Mesenchymal stem cell (in vitro differentiated cells and primary cell): ENCODE measurements around the gene DNHD1.

Experiments
- DNase-seq: peaks from one replicate; pipeline ENCODE4 v3.0.0-alpha.2; 2013
- H2AFZ ChIP-seq: one replicate; pipeline ENCODE4 v1.6.1; 2013; ENCODE audit warnings: low read depth, mild to moderate bottlenecking, control low read depth, inconsistent platforms, low read length, moderate library complexity
- H2AK5ac ChIP-seq: 2 replicates; pipeline ENCODE4 v1.6.1; 2013; ENCODE audit warnings: low read length, moderate library complexity, mild to moderate bottlenecking, inconsistent platforms; ENCODE audit not compliant: severe bottlenecking
- H2BK120ac ChIP-seq: one replicate; pipeline ENCODE4 v1.6.1; 2013; ENCODE audit warnings: low read depth, mild to moderate bottlenecking, inconsistent platforms, low read length, moderate library complexity
- H2BK12ac ChIP-seq, 2 experiments: one replicate each; pipeline ENCODE4 v1.6.1; 2013; ENCODE audit warnings: inconsistent platforms in 2 of 2, low read length in 2 of 2, mild to moderate bottlenecking in 2 of 2, moderate library complexity in 2 of 2, control low read depth in 1 of 2
- H2BK15ac ChIP-seq: one replicate; pipeline ENCODE4 v1.6.1; 2013; ENCODE audit warnings: mild to moderate bottlenecking, low read depth, inconsistent platforms; ENCODE audit not compliant: poor library complexity, severe bottlenecking
- H2BK5ac ChIP-seq: 2 replicates; pipeline ENCODE4 v1.6.1; 2013; ENCODE audit warnings: low read depth, mild to moderate bottlenecking, low read length, control low read depth, inconsistent platforms; ENCODE audit not compliant: poor library complexity, severe bottlenecking
- H3K14ac ChIP-seq, 2 experiments: one replicate each; pipeline ENCODE4 v1.6.1; 2013; ENCODE audit warnings: inconsistent platforms in 2 of 2, low read length in 2 of 2, control low read depth in 1 of 2, mild to moderate bottlenecking in 1 of 2, moderate library complexity in 1 of 2
- H3K18ac ChIP-seq, 2 experiments: one replicate each; pipeline ENCODE4 v1.6.1; 2013; ENCODE audit warnings: inconsistent platforms in 2 of 2, low read length in 2 of 2, control low read depth in 1 of 2, low read depth in 1 of 2, mild to moderate bottlenecking in 1 of 2
- H3K23ac ChIP-seq, 2 experiments: one replicate each; pipeline ENCODE4 v1.6.1; 2013; ENCODE audit warnings: inconsistent platforms in 2 of 2, low read length in 2 of 2, mild to moderate bottlenecking in 2 of 2, moderate library complexity in 2 of 2, control low read depth in 1 of 2
- H3K27ac ChIP-seq: 2 replicates; pipeline ENCODE4 v1.5.1; 2013; ENCODE audit warnings: mild to moderate bottlenecking, moderate library complexity, low read length, control low read depth, inconsistent platforms; ENCODE audit not compliant: poor library complexity, severe bottlenecking
- H3K27me3 ChIP-seq, 2 experiments: 2 replicates each; pipeline versions ENCODE4 v1.6.1 to v1.7.0; 2013; ENCODE audit warnings: low read length in 2 of 2, mild to moderate bottlenecking in 2 of 2, moderate library complexity in 2 of 2, control low read depth in 1 of 2, inconsistent platforms in 1 of 2; ENCODE audit not compliant: control insufficient read depth in 1 of 2, insufficient read depth in 1 of 2
- H3K36me3 ChIP-seq, 2 experiments: 2 replicates each; pipeline versions ENCODE4 v1.6.1 to v1.7.0; 2013; ENCODE audit warnings: low read length in 2 of 2, control low read depth in 1 of 2, inconsistent platforms in 1 of 2, low read depth in 1 of 2, mild to moderate bottlenecking in 1 of 2; ENCODE audit not compliant: insufficient read depth in 2 of 2, control insufficient read depth in 1 of 2
- H3K4ac ChIP-seq, 2 experiments: one replicate each; pipeline ENCODE4 v1.6.1; 2013; ENCODE audit warnings: inconsistent platforms in 2 of 2, low read length in 2 of 2, mild to moderate bottlenecking in 2 of 2, moderate library complexity in 2 of 2, control low read depth in 1 of 2, low read depth in 1 of 2
- H3K4me1 ChIP-seq: 2 replicates; pipeline ENCODE4 v1.6.1; 2013; ENCODE audit warnings: low read depth, low read length, control low read depth; ENCODE audit not compliant: control insufficient read depth, insufficient read depth
- H3K4me2 ChIP-seq: 2 replicates; pipeline ENCODE4 v1.6.1; 2013; ENCODE audit warnings: low read length, mild to moderate bottlenecking, inconsistent platforms; ENCODE audit not compliant: poor library complexity, severe bottlenecking
- H3K4me3 ChIP-seq, 2 experiments: 2 replicates each; pipeline versions ENCODE4 v1.5.1 to v1.7.0; 2013; ENCODE audit warnings: low read length in 2 of 2, mild to moderate bottlenecking in 2 of 2, control low read depth in 1 of 2, low read depth in 1 of 2; ENCODE audit not compliant: insufficient read depth in 1 of 2
- H3K79me1 ChIP-seq: replicated peaks from 2 replicates; pipeline ENCODE4 v1.6.1; 2013; ENCODE audit warnings: mild to moderate bottlenecking, control low read depth, low read length, inconsistent platforms; ENCODE audit not compliant: poor library complexity, severe bottlenecking
- H3K9ac ChIP-seq: 2 replicates; pipeline ENCODE4 v1.7.0; 2013; ENCODE audit warnings: mild to moderate bottlenecking, low read length, moderate library complexity
- H3K9me3 ChIP-seq: 2 replicates; pipeline ENCODE4 v1.7.0; 2013; ENCODE audit warnings: mild to moderate bottlenecking, low read length; ENCODE audit not compliant: control insufficient read depth
- H4K8ac ChIP-seq: one replicate; pipeline ENCODE4 v1.6.1; 2013; ENCODE audit warnings: inconsistent platforms, mild to moderate bottlenecking, low read length, moderate library complexity
- H4K91ac ChIP-seq: one replicate; pipeline ENCODE4 v1.6.1; 2013; ENCODE audit warnings: mild to moderate bottlenecking, low read length, inconsistent platforms
- WGBS: methylation state at CpG from one replicate; pipeline ENCODE4 v1.1.7; 2013; ENCODE audit warnings: mixed read lengths; 5-methylcytosine and 5-hydroxymethylcytosine counted together

The DNHD1 gene

GRCh38 chr11:6455070-6455469 is 42.0 kb upstream of the DNHD1 start:
- H2BK15ac ChIP-seq: no peak overlapping the region
- H3K18ac ChIP-seq: no peak overlapping the region
- H2BK12ac ChIP-seq: no peak overlapping the region
- peaks cover 63 to 86% of the 10 kb centered on the region in 2 experiments for H3K36me3 ChIP-seq
- H3K4me2 ChIP-seq: no peak overlapping the region
- no peak overlapping the region for H3K14ac ChIP-seq
- no peak overlapping the region for H2BK5ac ChIP-seq
- no peak overlapping the region for H3K27ac ChIP-seq
- H4K8ac ChIP-seq: no peak overlapping the region
- no peak overlapping the region for H3K23ac ChIP-seq
- H2BK120ac ChIP-seq: no peak overlapping the region
- H3K9ac ChIP-seq: no peak overlapping the region
- no peak overlapping the region for H2AK5ac ChIP-seq
- peaks cover 1% of the 10 kb centered on the region for H3K79me1 ChIP-seq
- no peaks in the 10 kb centered on the region for H3K9me3 ChIP-seq
- no peak overlapping the region for H3K4me3 ChIP-seq
- H2AFZ ChIP-seq: no peak overlapping the region
- WGBS: 100% methylated on average over 1 of the region's 2 CpGs
- no peaks in the 10 kb centered on the region for H3K4me1 ChIP-seq
- no peaks in the 10 kb centered on the region for H3K27me3 ChIP-seq
- DNase-seq: no peak
- H3K4ac ChIP-seq: no peak overlapping the region
- H4K91ac ChIP-seq: no peak overlapping the region

- Histone ChIP-seq H3K4me2 (no peak overlapping the region), H2BK5ac (no peak overlapping the region), H2BK120ac (no peak overlapping the region), H2AK5ac (no peak overlapping the region), H3K36me3 (peaks cover 50 to 86% of the 10 kb centered on the region in 2 experiments), H3K4me3 (peak overlapping the region in 1 of 2 experiments; percentile 10), H3K23ac (no peak overlapping the region), H4K8ac (no peak overlapping the region), H3K4me1 (no peaks in the 10 kb centered on the region), H3K9me3 (no peaks in the 10 kb centered on the region), H3K4ac (no peak overlapping the region), H3K14ac (no peak overlapping the region), H3K27me3 (no peaks in the 10 kb centered on the region), H2AFZ (no peak overlapping the region), H3K27ac (no peak overlapping the region), H2BK12ac (no peak overlapping the region), H3K79me1 (peaks cover 1% of the 10 kb centered on the region), H4K91ac (peak overlapping the region; percentile 49), H2BK15ac (no peak overlapping the region), H3K9ac (no peak overlapping the region), H3K18ac (no peak overlapping the region)
- DNase-seq: no peak
- 96% methylated on average over 56 of the region's 56 CpGs for WGBS
These were observed 40.6 kb upstream of the DNHD1 start for GRCh38 chr11:6456361-6457073.

- no peaks in the 10 kb centered on the region for H3K9me3 ChIP-seq
- no peak overlapping the region for H2BK15ac ChIP-seq
- no peak for DNase-seq
- H3K27ac ChIP-seq: no peak overlapping the region
- H2BK5ac ChIP-seq: no peak overlapping the region
- H3K14ac ChIP-seq: no peak overlapping the region
- no peak overlapping the region for H3K9ac ChIP-seq
- H3K79me1 ChIP-seq: peaks cover 1% of the 10 kb centered on the region
- H2AK5ac ChIP-seq: no peak overlapping the region
- no peaks in the 10 kb centered on the region for H3K4me1 ChIP-seq
- H3K4me2 ChIP-seq: no peak overlapping the region
- H2AFZ ChIP-seq: no peak overlapping the region
- no peak overlapping the region for H3K23ac ChIP-seq
- H3K4me3 ChIP-seq: no peak overlapping the region
- no peak overlapping the region for H3K4ac ChIP-seq
- peaks cover 44 to 94% of the 10 kb centered on the region in 2 experiments for H3K36me3 ChIP-seq
- H4K91ac ChIP-seq: no peak overlapping the region
- no peaks in the 10 kb centered on the region for H3K27me3 ChIP-seq
- H2BK120ac ChIP-seq: no peak overlapping the region
- H3K18ac ChIP-seq: no peak overlapping the region
- no peak overlapping the region for H2BK12ac ChIP-seq
- WGBS: 94% methylated on average over 26 of the region's 26 CpGs
- no peak overlapping the region for H4K8ac ChIP-seq
These were observed 39.3 kb upstream of the DNHD1 start for GRCh38 chr11:6457581-6458320.

GRCh38 chr11:6458352-6459098 is 38.6 kb upstream of the DNHD1 start:
- peaks cover 3% of the 10 kb centered on the region for H3K79me1 ChIP-seq
- H2BK5ac ChIP-seq: no peak overlapping the region
- H3K23ac ChIP-seq: no peak overlapping the region
- H4K8ac ChIP-seq: no peak overlapping the region
- no peaks in the 10 kb centered on the region for H3K9me3 ChIP-seq
- DNase-seq: no peak
- no peak overlapping the region for H2BK120ac ChIP-seq
- no peak overlapping the region for H3K4ac ChIP-seq
- H2BK12ac ChIP-seq: no peak overlapping the region
- no peaks in the 10 kb centered on the region for H3K4me1 ChIP-seq
- H3K27me3 ChIP-seq: no peaks in the 10 kb centered on the region
- H2AK5ac ChIP-seq: no peak overlapping the region
- H2AFZ ChIP-seq: no peak overlapping the region
- no peak overlapping the region for H3K4me2 ChIP-seq
- H2BK15ac ChIP-seq: no peak overlapping the region
- H3K14ac ChIP-seq: no peak overlapping the region
- H3K36me3 ChIP-seq: peaks cover 48 to 91% of the 10 kb centered on the region in 2 experiments
- H3K4me3 ChIP-seq: no peak overlapping the region
- WGBS: 90% methylated on average over 2 of the region's 2 CpGs
- H3K18ac ChIP-seq: no peak overlapping the region
- no peak overlapping the region for H3K27ac ChIP-seq
- no peak overlapping the region for H4K91ac ChIP-seq
- H3K9ac ChIP-seq: no peak overlapping the region
